Measurements from ENCODE around the gene SMIM8.

DNA sequence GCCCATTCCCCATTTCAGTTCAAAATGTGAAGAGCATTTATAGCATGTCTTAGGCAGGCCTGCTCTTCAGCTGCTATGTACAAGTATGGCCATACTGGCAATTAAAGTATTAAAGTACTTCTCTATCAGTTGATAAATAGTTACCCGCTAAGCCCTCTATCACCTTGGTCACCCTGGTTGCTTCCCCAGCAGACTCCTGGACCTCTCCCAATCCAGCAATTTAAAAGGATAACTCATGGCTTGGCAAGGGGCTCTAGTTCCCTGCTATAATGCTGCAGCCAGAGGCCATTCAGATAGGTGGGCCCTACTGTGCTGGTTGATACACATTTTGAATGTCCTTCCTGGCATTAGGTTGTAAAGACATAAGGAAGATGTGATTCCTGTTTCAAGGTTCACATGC lies 29.2 kb downstream of the SMIM8 start:
- TF ChIP-seq POLR2AphosphoS5 (IDR thresholded peaks at IDR 0.05) (no peak), POLR2A (IDR thresholded peaks at IDR 0.05) (no peak)
- TF ChIP-seq, protein P1, sequence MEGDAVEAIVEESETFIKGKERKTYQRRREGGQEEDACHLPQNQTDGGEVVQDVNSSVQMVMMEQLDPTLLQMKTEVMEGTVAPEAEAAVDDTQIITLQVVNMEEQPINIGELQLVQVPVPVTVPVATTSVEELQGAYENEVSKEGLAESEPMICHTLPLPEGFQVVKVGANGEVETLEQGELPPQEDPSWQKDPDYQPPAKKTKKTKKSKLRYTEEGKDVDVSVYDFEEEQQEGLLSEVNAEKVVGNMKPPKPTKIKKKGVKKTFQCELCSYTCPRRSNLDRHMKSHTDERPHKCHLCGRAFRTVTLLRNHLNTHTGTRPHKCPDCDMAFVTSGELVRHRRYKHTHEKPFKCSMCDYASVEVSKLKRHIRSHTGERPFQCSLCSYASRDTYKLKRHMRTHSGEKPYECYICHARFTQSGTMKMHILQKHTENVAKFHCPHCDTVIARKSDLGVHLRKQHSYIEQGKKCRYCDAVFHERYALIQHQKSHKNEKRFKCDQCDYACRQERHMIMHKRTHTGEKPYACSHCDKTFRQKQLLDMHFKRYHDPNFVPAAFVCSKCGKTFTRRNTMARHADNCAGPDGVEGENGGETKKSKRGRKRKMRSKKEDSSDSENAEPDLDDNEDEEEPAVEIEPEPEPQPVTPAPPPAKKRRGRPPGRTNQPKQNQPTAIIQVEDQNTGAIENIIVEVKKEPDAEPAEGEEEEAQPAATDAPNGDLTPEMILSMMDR (IDR thresholded peaks at IDR 0.05) = no peak
